GM21723 (cell line): Measurements from ENCODE around the gene RABGAP1L.

Experiments used
- ATAC-seq: cut with Tn5 transposase; IDR thresholded peaks from one replicate; pipeline ENCODE4 v1.9.1; 2021; ENCODE audit warnings: mild to moderate bottlenecking, moderate library complexity; ENCODE audit not compliant: unreplicated experiment

RABGAP1L gene

DNA sequence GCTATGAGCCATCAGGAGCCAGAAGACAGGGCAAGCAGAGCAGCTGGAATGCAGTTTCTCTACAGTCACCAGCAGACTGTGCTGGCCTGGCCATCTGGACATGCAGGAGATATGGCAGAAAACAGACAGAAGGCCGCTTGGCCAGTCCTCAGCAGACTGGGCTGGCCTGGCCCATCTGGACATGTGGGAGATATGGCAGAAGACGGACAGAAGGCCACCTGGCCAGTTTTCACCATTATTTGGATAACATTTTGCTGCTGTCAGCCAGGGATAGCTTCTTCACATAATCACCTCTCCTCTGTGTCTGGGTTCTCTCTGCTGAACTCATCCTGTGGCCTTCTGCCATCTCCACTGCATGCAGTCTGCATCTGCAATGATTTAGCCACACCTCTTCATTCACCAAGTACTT lies 815.4 kb downstream of the RABGAP1L start:
- no peak for ATAC-seq

DNA sequence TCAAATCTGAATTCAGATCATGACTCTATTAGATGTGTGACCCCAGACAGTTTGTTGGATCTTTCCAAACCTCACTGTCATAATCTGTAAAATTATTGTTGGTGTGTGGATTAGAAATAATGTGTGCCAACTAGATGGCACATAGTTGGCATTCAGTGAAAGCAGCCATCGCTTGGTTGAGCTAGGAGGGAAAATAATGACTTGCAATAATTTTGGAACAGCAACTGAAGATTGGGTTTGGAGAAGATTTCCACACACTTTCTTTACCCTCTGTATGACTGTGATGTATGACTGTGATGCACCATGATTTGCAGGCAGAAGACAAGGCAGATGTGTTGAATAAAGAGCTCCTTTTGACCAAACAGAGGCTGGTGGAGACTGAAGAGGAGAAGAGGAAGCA lies 816.4 kb downstream of the RABGAP1L start:
- no peak for ATAC-seq

DNA sequence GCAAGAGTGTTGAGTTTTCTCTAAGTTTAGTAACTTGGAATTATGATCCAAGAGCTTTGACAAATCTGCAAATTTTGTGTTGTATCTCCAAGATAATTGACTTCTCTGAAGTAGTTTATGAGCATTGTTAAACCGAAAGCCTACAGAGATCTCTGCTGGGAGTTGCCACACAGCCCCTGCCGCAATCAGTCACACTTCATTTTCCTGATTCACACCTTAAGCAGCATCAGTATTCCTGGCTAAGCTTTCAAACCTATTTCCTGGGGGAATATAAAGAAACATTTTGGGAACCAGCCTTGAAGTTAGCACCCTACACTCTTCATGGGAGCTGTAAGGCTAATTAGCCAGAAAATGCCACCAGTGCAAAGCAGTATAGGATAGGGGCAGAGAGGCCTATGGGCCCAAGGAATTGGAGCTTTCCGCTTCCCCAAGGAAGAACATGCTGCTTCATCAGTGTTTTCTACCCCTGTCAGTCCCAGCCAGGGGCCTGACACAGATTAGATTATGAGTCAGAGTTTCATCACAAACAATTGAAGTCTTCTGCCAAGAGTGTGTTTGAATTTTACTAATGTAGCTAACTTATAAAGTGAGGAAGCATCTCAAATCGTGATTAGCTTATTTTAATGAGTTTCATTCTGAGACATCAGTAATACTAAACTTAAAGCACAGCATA lies 817.3 kb downstream of the RABGAP1L start:
- ATAC-seq, result no peak

DNA sequence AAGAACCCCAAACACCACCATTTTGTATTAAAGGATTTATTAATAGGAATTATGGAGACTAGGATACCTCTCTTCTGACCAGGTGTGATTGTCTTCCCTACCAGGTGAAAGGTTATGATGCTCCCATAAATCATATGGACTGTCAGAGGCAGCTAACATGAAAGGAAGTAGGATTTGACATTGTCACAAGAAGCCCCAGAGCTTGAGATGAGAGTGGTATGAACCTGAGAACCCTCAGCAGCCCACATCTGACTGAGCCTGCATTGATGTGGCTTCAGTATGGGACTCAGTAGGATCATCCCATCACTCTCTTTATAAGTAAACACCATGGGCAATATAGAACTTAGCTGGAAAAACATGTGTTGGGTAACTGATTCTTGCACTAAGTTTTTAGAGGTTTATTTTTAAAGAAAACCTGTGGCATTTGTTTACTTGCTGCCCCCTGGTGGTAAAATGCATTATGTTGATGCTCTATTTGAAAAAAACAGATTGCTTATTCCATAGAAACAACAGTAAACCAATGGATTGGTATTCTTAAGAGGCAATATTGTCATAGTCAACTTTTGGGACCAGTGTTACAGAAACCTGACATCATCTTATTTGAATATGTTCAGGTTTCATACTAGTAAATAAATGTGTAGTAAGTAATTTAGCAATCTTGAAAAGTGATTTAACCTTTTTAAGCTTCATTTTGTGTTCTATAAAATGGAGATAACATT lies 823.8 kb downstream of the RABGAP1L start:
- no peak for ATAC-seq

DNA sequence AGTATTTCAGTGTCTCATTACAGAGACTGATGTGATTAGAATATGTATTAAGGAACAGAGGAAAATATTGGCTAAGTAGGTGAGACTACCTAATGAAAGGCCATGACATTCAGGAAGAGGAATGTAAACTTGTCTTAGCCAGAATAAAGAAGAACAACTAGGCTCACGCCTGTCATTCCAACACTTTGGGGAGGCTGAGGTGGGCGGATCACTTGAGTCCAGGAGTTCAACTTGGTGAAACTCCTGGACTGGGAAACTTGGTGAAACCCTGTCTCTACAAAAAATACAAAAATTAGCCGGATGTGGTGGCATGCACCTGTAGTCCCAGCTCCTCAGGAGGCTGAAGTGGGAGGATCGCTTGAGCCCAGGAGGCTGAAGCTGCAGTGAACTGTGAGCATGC lies 825.6 kb downstream of the RABGAP1L start:
- no peak for ATAC-seq

DNA sequence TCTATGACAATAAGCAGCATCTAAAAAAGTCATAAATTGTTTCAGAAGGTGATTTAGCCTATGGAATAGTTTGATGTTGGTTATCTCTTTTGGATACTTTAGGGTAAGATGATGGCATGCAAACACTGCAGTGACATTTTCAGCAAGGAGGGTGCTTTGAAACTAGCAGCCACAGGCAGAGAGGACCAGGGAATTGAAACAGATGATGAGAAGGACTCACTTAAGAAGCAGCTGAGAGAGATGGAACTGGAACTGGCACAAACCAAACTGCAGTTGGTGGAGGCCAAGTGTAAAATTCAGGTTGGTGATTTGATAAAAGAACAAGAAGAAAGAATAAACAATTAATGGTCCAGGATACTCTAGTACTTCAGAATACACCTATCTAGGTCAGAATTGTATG lies 829.2 kb downstream of the RABGAP1L start:
- no peak for ATAC-seq

DNA sequence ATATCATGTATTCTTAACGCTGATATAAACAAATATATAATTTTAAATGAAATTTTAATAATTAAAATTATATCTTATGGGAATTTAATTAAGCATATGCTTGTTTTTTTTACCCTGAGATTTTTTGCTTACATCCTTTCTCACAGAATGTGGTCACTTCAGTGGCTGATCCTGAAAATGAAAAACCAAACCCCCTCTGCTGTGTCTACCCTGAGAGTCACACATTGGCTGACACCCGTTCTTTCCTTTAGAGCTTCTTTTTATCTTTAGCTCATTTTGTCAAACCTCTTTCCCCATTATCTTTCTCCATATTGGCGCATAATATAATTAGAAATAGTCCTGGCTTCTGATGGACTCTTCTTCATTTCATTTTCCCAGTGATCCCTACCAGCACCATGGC lies 829.7 kb downstream of the RABGAP1L start:
- peak; percentile 70 for ATAC-seq

DNA sequence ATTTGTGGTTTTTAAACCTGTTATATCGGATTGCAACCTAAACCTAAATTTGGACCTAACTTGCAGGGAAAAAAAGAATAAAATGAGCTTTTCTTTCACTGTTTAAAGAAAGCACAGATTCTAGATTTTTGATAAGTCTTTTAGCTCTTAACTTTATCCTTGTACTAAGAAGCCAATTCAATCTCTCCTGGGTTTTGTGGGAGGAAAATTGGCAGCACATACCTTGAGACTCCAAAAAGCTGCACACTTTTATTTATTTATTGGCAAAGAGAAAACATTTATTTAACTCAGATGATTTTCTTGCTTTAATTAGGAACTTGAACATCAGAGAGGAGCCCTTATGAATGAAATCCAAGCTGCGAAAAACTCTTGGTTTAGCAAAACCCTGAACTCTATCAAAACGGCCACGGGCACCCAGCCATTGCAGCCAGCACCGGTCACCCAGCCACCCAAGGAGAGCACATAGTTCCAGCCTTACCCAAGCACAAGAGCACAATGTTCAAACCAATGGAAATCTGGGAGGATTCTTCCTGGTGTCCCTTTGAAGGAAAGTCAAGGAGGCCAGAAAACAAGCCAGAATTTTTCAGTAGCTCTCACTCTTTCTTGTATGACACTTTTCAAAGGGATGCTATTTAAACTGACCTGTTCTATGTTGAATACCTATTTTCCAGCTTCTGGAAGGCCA lies 830.4 kb downstream of the RABGAP1L start:
- no peak for ATAC-seq

DNA sequence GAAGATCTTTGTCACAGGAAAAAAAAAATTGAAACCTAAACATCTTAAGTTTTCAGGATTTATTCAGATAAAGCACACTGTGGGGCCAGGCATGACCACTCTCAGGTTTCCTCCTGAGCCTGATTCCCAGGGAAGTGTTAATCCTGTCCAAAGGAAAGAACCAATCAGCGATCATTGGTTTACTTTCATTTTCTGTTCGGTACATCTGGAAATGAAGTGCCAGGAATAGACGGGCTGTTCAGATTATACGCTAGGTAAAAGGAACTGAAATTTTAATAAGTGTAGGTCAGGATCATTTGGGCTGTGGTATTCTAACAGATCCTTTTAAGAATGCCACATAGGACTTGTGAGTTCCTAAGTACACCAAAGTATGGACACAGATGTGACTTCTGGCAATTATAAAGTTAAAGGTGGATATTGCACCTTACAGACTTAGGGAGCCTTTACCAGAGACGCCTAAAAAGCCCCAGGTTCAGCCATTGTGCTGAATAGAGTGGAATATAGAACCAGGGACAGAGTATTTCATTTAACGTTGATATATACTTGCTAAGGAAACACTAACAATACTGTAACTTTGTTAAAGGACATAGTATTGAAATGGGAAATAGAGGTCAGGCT lies 831.2 kb downstream of the RABGAP1L start:
- peak; percentile 59 for ATAC-seq

DNA sequence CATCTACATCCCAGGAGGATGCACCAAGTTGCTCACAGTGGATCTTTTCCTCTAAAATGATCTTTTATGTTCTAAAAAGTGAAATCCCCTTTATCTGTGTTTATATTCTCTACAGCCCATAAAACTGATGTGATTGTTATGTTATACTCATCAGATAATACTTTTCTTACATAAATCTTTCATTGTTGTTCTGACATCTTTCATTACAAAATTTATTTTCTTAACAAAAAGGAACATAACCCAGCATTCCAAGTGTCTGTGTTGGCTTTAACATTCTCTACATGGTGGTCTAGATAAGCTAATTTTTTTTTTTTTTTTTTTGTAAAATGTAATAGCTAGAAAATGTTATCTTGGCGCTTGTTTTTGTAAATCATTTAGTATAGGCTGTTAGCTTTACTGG lies 832.2 kb downstream of the RABGAP1L start:
- no peak for ATAC-seq

DNA sequence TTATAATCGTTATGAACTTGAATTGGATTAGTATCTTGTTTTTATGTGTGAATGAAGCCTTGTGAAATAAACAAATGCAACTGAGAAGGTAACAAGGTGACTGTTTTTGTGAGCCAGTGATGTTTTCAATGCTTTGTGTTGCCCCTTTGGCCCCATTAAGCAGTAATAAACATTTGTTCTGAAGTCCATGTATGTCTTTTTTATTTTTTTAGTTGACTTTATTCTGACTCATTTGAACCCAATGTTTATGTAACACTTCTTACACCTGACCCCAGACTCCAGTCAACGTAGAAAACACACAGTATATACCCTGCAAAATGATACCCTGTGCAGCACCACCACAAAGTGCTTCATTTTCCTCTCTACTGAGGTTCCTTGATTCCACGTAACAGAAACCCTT lies 835.8 kb downstream of the RABGAP1L start:
- ATAC-seq, result no peak

DNA sequence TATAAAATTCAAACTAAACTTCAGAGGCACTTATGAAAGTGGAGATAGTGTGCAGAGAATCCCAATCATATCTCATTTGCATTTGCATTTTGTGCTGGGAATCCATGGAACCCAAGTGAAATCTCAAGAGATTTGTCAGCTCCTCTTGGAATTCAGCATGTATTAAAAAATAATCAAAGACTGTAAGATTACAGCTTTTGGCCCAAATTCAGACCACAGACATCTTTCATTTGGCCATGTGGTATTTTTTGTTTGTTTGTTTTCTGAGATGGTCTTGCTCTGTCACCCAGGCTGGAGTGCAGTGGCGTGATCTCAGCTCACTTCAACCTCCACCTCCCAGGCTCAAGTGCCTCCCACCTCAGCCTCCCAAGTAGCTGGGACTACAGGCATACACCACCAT lies 836.6 kb downstream of the RABGAP1L start:
- no peak for ATAC-seq

DNA sequence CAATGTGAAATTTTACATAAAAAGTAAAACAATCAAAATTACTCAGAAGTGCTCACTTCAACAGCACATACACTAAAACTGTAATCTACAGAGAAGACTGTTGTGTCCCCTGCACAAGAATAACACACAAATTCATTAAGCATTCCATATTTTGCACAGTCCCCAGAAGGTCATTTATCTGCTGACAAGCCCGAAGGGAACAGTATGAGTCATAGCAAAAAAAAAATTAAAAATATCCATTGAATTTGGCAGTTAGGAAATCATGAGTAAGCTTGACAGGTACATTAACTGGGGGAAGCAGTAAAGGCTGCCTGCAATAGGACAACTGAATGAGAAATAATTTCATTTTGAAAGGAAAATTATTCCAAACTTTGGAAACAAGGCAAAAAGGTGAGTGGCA lies 837.2 kb downstream of the RABGAP1L start:
- ATAC-seq, result no peak

DNA sequence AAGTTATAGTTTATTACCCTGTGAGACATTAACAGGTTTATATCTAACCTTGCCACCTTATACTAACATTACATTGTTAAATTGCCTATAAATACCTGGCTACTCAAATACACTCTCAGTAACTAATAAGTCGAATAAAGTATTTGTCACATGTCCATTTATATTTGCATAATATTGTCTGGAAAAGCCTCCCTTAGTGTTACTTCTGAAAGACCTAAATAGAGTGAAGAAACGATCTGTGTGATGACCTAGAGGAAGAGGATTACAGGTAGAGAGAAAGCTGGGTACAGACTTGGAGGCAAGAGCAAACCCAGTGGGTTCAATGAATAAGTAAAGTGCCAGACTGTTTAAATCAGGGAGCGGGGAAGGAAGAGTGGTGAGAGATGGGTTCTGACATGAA lies 837.7 kb downstream of the RABGAP1L start:
- no peak for ATAC-seq

DNA sequence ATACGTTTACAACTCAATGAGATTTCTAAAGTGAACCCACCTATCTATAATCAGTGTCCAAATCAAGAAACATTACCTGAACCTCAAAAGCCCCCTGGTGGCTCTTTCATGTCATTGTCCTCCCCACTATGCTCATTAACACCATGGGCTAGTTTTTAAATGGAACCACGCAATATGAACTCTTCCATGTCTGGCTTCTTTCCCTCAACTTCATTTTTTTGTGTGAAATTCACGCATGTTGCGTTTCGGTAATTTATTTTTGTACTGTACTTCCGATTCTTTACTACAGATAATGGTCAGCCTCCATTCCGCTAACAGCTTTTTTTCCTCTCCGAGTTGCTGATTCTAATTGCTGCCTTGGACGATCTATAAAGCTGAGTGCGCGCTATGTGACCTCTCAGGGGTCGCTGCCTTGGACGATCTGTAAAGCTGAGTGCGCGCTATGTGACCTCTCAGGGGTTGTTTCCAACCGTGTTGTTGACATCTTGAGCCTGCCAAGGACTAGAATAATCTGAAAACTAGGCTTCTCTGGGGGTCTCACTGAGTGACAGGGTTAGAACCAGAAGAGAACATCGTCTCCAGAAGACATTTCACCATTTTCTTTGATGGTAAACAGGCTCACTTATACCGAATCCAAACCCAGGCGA lies 839.4 kb downstream of the RABGAP1L start:
- no peak for ATAC-seq

DNA sequence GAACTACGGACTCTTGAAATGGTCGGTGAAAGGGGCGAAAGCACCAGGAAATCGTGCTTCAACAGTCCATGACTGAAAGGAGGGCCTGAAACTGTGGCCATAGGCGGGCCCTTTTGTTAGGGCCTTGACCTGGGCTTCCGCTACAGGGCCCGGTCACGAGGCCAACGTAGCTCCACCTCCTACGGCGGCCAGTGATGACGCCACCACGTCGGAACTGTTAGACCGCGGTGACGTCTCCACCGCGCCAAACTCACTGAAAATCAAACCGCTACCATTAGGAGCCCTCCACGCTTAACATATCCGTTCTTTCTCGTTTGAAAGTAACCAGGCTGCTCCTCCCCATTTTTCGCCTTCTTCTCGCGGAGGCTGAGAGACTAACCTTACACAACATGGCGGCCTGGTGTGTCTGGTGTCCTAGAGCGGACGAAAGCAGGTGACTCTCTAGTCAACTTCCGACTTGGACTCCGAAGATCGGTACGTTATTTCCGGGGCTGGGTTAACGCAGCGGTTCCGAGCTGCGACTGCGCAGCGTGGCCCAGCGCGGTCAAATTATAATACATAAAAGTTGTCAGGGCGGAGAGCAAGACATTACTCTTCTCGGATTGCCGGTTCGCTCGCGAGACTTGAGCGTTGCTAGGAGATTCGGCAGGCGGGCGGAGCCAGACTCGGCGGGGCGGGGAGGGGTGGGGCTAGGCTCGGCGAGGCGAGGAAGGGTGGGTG lies 840.1 kb downstream of the RABGAP1L start:
- ATAC-seq, result peak; percentile 81

DNA sequence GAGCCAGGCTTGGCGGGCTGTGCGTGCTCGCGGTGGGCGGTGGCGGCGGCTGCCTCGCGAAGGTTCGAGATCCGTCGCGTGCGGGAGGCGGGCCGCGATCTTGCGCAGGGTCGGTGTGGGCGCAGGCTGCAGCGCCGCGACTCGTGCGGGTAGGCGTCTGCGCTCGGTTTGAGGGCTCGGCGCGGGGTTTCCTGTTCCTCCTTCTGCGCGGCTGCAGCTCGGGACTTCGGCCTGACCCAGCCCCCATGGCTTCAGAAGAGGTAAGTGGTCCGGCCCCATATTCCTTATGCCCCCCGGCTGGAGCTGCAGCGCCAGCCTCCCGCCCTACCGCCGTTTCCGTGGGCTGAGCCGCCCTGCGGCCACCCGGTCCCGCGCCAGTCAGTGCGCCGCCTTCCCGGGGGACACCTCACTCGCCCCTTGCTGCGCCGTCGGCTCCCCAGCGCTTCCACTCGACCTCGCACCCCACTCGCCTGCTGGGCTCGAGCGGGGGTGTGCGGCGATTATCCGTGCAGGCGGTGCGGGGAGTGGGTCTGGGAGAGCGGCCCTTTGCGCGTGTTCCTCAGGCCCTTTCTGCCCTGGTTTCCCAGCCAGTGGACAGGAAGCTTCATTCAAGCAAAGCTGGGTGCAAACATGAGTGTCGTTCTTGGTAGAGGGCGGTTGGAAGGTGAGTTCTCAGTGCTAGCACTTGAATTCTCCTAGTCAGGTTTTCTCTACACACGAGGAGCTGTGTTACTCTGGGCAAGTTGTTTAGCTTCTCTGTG lies 840.8 kb downstream of the RABGAP1L start, which contains the start of gene CACYBP:
TSS of gene CACYBP (plus strand) at position 12 of the 761 bp plus-strand sequence. CDS start at position 246, 234 bp downstream.
- peak; percentile 16 for ATAC-seq

DNA sequence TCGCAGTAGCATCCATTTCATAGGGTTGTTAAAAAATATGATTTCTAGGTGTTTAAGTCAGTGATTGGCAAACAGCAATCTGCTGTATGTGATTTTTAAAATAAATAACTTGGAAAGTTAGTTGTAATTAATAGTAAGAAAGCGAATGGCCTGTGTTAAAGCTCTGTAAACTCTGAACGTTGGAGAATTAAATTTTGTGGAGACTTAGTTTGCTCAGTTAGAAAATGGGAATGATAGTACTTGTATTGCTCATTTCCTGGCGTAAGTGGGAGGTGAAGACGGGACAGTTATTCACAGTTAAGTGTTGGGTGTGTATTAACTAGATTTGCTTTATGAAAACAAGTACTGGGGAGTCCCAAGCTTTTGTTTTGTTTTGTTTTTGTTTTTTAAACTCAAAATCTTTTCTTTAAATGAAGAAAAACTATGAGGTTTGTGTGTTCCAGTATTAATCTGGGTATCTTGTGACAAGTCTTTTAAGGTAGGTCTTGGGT lies 841.4 kb downstream of the RABGAP1L start:
- no peak for ATAC-seq

DNA sequence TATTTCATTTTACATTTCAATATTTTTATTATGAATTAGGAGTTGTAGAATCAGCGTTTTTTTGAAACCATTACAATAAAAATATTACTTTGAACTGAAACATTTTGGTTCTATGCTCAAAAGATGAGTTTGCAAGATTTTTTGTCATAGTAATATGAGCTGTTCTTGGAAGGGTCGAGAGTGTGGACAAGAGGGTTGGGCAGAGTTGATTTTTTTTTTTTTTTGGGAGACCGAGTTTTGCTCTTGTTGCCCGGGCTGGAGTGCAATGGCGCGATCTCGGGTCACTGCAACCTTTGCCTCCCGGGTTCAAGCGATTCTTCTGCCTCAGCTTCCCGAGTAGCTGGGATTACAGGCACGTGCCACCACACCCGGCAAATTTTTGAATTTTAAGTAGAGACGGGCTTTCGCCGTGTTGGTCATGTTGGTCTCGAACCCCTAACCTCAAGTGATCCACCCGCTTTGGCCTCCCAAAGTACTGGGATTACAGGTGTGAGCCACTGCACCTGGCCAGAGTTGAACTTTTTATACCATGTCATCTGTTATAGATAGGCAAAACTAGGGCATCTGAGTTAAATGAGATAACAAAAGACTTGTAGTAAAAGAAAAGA lies 843.7 kb downstream of the RABGAP1L start:
- ATAC-seq, result no peak
